Type B pancreatic cell (in vitro differentiated cells): ENCODE data around the gene C3orf80. TPM values are rescaled to one million over a fixed set of nuclear protein-coding genes. Genes with fewer than 3 reads are reported as not detected.
"Not testable (repeated sequence)": the region's sequence is repeated elsewhere in the genome, so short reads cannot be mapped to it uniquely, and the experiment has no call there.

Experiments used
- DNase-seq: peaks from one replicate; pipeline ENCODE4 v3.0.0; 2021; ENCODE audit warnings: mixed read lengths; ENCODE audit not compliant: unreplicated experiment; ENCODE audit errors: extremely low spot score
- H3K27ac Mint-ChIP-seq: 2 replicates; pipeline ENCODE4 v1.8.0; 2021; ENCODE audit warnings: mild to moderate bottlenecking, mixed read lengths
- H3K27me3 Mint-ChIP-seq: 2 replicates; pipeline ENCODE4 v1.8.0; 2021; ENCODE audit warnings: mixed read lengths
- H3K36me3 Mint-ChIP-seq: 2 replicates; pipeline ENCODE4 v1.8.0; 2021; ENCODE audit warnings: mixed read lengths
- H3K4me1 Mint-ChIP-seq: one replicate; pipeline ENCODE4 v1.8.0; 2021; ENCODE audit warnings: mixed read lengths; ENCODE audit not compliant: unreplicated experiment
- H3K4me3 Mint-ChIP-seq: 2 replicates; pipeline ENCODE4 v1.8.0; 2021; ENCODE audit warnings: mild to moderate bottlenecking, mixed read lengths
- H3K9me3 Mint-ChIP-seq: 2 replicates; pipeline ENCODE4 v1.8.0; 2021; ENCODE audit warnings: mixed read lengths
- long read RNA-seq: library from polyadenylated mRNA; unstranded; transcript quantifications from one replicate; pipeline ENCODE4 v2.0.0, GENCODE V29; 2020
- total RNA-seq: library from RNA; stranded (reverse); gene quantifications from 2 replicates; pipeline ENCODE4 v1.2.1, GENCODE V29; 2021; ENCODE audit warnings: low replicate concordance
- TF ChIP-seq, protein P1 (sequence below): fragments of 200-600 bp; sonication (generic); conservative IDR thresholded peaks from 2 replicates; pipeline ENCODE4 v1.5.0; 2021; ENCODE audit warnings: antibody characterized with exemption, mild to moderate bottlenecking

C3orf80 gene
- total RNA-seq, result 2.6 and 2.8 TPM in 2 replicates
- long read RNA-seq, partial matches to known transcripts, result 0 of 1 reads
- long read RNA-seq, other reads (novel, unspliced or antisense), result 0 of 1 reads

DNA sequence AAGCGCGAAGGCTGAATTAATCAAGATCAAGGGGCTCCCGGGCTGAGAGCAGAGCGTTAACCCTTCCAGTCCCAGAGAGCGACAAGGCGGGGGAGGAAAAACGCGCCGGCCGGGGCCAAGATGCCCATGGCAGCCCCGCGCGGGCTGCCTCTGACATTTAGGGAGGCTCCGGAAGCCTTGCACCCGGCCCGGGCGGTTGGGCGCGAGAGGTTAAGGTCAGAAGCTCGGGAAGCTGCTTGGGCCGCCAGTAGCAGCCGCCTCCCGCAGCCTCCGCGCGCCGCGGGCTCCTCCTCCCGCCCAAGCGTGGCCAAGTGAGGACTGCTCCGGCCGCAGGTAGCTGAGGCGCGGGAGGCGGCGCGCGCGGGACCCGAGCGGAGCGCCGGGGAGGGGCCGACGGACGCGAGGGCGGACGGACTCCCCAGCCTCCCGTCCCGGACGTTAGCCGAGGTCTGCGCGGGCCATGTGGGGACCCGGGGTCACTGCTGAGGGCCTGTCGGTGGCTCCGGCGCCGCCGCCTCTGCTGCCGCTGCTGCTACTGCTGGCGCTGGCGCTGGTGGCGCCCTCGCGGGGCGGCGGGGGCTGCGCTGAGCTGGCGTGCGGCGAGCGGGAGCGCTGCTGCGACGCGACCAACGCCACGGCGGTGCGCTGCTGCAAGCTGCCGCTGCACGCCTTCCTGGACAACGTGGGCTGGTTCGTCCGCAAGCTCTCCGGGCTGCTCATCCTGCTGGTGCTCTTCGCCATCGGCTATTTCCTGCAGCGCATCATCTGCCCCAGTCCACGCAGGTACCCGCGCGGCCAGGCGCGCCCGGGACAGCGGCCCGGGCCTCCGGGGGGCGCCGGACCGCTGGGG lies at the start of gene C3orf80:
Gene C3orf80 (plus strand): TSS at position 247 of the 850 bp plus-strand sequence. CDS start 214 bp downstream, at position 461.
- H3K4me3 Mint-ChIP-seq, result peak within 1 kb of the TSS; percentile 90
- peaks cover 10% of the 10 kb centered on the region for H3K4me1 Mint-ChIP-seq
- H3K27ac Mint-ChIP-seq, result no peak within 1 kb of the TSS
- peaks cover 71% of the 10 kb centered on the region for H3K27me3 Mint-ChIP-seq
- H3K9me3 Mint-ChIP-seq, result no peaks in the 10 kb centered on the region
- TF ChIP-seq, protein P1, sequence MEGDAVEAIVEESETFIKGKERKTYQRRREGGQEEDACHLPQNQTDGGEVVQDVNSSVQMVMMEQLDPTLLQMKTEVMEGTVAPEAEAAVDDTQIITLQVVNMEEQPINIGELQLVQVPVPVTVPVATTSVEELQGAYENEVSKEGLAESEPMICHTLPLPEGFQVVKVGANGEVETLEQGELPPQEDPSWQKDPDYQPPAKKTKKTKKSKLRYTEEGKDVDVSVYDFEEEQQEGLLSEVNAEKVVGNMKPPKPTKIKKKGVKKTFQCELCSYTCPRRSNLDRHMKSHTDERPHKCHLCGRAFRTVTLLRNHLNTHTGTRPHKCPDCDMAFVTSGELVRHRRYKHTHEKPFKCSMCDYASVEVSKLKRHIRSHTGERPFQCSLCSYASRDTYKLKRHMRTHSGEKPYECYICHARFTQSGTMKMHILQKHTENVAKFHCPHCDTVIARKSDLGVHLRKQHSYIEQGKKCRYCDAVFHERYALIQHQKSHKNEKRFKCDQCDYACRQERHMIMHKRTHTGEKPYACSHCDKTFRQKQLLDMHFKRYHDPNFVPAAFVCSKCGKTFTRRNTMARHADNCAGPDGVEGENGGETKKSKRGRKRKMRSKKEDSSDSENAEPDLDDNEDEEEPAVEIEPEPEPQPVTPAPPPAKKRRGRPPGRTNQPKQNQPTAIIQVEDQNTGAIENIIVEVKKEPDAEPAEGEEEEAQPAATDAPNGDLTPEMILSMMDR, result peak; percentile 48
- DNase-seq, result peak; percentile 74
- H3K36me3 Mint-ChIP-seq, result no peaks in the 10 kb centered on the region

DNA sequence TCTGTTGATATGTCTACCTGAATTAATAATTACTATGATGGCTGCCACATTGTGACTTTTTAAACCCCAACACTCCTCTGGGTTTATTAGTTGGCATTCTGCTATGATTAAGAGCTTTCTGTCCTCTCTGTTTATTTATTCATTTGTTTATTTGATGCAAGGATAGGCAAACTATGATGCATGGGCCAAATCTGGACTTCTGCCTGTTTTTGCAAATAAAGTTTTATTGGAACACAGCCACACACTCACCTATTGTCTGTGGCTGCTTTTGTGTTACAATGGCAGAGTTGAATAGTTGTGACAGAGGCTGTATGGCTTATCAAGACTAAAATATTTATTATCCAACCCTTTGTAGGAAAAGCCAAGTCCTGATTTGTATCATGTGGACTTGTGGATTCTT lies 48.3 kb upstream of the C3orf80 start:
- Mint-ChIP-seq H3K4me1 (peaks cover 5% of the 10 kb centered on the region), H3K4me3 (no peak overlapping the region), H3K27me3 (peaks cover 9% of the 10 kb centered on the region), H3K36me3 (no peaks in the 10 kb centered on the region), H3K27ac (no peak overlapping the region), H3K9me3 (no peaks in the 10 kb centered on the region)
- no peak for DNase-seq
- TF ChIP-seq, protein P1, result no peak

DNA sequence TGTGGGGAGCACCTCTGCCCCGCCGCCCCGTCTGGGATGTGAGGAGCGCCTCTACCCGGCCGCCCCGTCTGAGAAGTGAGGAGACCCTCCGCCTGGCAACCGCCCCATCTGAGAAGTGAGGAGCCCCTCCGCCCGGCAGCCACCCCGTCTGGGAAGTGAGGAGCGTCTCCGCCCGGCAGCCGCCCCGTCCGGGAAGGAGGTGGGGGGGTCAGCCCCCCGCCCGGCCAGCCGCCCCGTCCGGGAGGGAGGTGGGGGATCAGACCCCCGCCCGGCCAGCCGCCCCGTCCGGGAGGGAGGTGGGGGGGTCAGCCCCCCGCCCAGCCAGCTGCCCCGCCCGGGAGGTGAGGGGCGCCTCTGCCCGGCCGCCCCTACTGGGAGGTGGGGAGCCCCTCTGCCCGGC lies 46.6 kb upstream of the C3orf80 start:
- not testable (repeated sequence) for H3K36me3 Mint-ChIP-seq, H3K4me3 Mint-ChIP-seq, H3K4me1 Mint-ChIP-seq, H3K27ac Mint-ChIP-seq, H3K9me3 Mint-ChIP-seq, H3K27me3 Mint-ChIP-seq
- DNase-seq, result peak; percentile 27

DNA sequence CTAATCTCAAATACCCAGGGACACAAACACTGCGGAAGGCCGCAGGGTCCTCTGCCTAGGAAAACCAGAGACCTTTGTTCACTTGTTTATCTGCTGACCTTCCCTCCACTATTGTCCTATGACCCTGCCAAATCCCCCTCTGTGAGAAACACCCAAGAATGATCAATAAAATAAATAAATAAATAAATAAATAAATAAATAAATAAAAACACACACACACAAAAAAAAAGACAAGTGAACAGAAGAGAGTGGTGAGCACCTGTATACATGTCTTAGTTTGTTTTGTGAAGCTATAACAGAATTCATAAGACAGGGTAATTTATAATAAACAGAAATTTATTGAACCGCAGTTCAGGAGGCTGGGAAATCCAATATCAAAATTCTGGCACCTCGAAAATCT lies 45.8 kb upstream of the C3orf80 start:
- H3K27ac Mint-ChIP-seq, H3K27me3 Mint-ChIP-seq, H3K36me3 Mint-ChIP-seq, DNase-seq, H3K9me3 Mint-ChIP-seq, H3K4me1 Mint-ChIP-seq, H3K4me3 Mint-ChIP-seq: not testable (repeated sequence)

DNA sequence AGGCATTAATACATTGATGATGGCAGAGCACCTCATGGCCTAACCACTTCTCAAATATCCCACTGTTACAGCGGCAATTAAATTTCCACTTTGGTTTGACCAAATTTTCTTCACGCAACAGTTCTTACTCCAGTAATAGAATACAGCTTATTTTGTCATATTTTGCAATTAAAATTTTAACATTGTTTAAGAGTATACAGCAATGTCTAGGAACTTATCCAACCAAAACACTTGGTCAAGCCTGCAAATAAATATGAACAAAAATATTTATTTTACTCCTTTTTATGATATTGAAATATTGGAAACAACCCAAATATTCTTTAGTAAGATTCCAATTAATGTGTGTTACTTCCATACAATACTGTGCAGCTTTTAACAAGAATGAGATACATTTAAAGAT lies 45.3 kb upstream of the C3orf80 start:
- Mint-ChIP-seq H3K27ac (no peak overlapping the region), H3K9me3 (no peaks in the 10 kb centered on the region), H3K4me1 (peaks cover 5% of the 10 kb centered on the region), H3K36me3 (no peaks in the 10 kb centered on the region), H3K27me3 (peaks cover 9% of the 10 kb centered on the region), H3K4me3 (no peak overlapping the region)
- DNase-seq, result no peak
- TF ChIP-seq, protein P1, result no peak

DNA sequence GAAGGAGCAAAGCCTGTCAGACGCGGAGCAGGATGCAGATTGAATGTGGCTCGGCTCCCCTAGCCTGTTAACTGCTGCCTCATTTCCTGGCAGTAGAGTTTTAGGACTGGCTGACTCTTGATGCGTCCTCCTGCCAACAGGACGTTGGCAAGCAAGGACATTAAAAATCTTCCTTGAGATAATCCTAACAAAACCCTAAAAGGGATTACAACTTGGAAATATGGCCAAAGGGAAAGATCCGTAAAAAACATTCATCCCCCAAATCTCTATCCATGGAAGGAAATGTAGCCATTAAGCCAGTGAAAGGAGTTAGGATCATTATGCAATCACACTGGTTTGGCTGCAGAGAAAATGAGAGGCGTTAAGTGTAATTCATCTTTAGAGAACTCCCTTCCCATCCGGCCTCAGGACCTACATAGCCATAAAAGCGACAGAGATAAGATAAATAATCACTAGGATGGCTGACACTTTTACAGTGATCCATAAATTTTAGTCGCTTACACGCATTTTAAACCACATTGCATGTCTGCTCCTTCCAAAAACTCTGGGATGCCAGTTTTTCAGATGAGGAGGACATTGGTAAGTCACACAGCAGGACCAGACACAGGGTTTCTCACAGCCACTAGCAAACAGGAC lies 44.5 kb upstream of the C3orf80 start:
- TF ChIP-seq, protein P1, result no peak
- no peak overlapping the region for H3K27ac Mint-ChIP-seq
- no peak overlapping the region for H3K4me3 Mint-ChIP-seq
- no peaks in the 10 kb centered on the region for H3K9me3 Mint-ChIP-seq
- H3K27me3 Mint-ChIP-seq, result peaks cover 9% of the 10 kb centered on the region
- no peaks in the 10 kb centered on the region for H3K36me3 Mint-ChIP-seq
- peak; percentile 34 for DNase-seq
- peaks cover 5% of the 10 kb centered on the region for H3K4me1 Mint-ChIP-seq
